ENCODE data around the gene ASIC2. TPM values are rescaled to one million over a fixed set of nuclear protein-coding genes. Genes with fewer than 3 reads are reported as not detected.

ASIC2 gene
- total and polyA plus RNA-seq, 2 experiments from 2014 or later: 0.52 to 2.8 TPM

GRCh38 chr17:33335491-33336173 lies 42.5 kb upstream of the ASIC2 start (continued):
- TF ChIP-seq REST (IDR thresholded peaks at IDR 0.05; ENCODE audit: unreplicated experiment): no peak

DNA sequence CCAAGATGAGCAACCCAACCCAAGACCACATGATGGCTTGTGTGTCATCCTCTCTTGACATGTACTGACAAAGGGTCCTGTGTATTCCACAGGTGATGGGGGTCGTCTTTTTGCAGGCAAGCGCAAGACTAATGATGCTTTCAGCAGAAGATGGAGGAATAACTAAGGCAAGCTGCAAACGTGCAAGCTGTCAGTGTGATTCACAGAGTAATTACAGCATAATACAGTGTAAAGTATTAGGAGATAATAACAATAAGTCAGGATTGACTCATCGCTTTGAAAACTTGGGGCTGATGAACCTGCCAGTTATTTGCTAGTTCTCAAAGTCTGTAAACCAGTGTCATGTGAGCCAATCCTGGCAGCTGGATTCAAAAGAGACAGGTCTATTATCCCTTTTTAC lies 41.6 kb upstream of the ASIC2 start:
- H2AFZ ChIP-seq: no peak overlapping the region
- no peak overlapping the region for H3K4me2 ChIP-seq
- H4K20me1 ChIP-seq (replicated peaks; ENCODE audit: insufficient read depth): no peaks in the 10 kb centered on the region
- H3K9me2 ChIP-seq (ENCODE audit: insufficient read depth): no peaks in the 10 kb centered on the region
- peaks cover 4% of the 10 kb centered on the region; the same call in 1 of the 3 replicates for H3K9me3 Mint-ChIP-seq
- no peaks in the 10 kb centered on the region for H3K36me3 ChIP-seq (ENCODE audit: insufficient read depth)
- ATAC-seq (no peak), DNase-seq (ENCODE audit: low spot score) (no peak)
- no peaks in the 10 kb centered on the region for H3F3A ChIP-seq (replicated peaks; ENCODE audit: low read depth)
- peaks cover 12% of the 10 kb centered on the region for H3K4me1 Mint-ChIP-seq
- H3K27me3 ChIP-seq (ENCODE audit: insufficient read depth): no peaks in the 10 kb centered on the region
- H3K27me3 Mint-ChIP-seq (ENCODE audit: insufficient read depth, low read depth, poor library complexity): peaks cover 2% of the 10 kb centered on the region
- no peak overlapping the region for H3K27ac ChIP-seq (ENCODE audit: low read depth)
- H3K4me3 ChIP-seq: no peak overlapping the region
- H3K27ac Mint-ChIP-seq: no peak overlapping the region
- H3K4me1 ChIP-seq (ENCODE audit: insufficient read depth): no peaks in the 10 kb centered on the region
- no peaks in the 10 kb centered on the region for H3K79me2 ChIP-seq (replicated peaks; ENCODE audit: insufficient read depth)
- no peak overlapping the region for H3K4me3 Mint-ChIP-seq
- H3K36me3 Mint-ChIP-seq (ENCODE audit: low read depth): no peaks in the 10 kb centered on the region
- TF ChIP-seq ZNF331 (CRISPR knock-in tag; IDR thresholded peaks at IDR 0.05; ENCODE audit: low read depth): no peak
- no peak for TF ChIP-seq CREB1 (CRISPR knock-in tag; IDR thresholded peaks at IDR 0.05; ENCODE audit: low read depth)
- no peak for TF ChIP-seq ZNF114 (CRISPR knock-in tag; IDR thresholded peaks at IDR 0.05)
- no peak for TF ChIP-seq EZH2 (IDR thresholded peaks at IDR 0.05; ENCODE audit: low read depth, unreplicated experiment)
- TF ChIP-seq REST (IDR thresholded peaks at IDR 0.05; ENCODE audit: unreplicated experiment): no peak
- TF ChIP-seq, protein P1, sequence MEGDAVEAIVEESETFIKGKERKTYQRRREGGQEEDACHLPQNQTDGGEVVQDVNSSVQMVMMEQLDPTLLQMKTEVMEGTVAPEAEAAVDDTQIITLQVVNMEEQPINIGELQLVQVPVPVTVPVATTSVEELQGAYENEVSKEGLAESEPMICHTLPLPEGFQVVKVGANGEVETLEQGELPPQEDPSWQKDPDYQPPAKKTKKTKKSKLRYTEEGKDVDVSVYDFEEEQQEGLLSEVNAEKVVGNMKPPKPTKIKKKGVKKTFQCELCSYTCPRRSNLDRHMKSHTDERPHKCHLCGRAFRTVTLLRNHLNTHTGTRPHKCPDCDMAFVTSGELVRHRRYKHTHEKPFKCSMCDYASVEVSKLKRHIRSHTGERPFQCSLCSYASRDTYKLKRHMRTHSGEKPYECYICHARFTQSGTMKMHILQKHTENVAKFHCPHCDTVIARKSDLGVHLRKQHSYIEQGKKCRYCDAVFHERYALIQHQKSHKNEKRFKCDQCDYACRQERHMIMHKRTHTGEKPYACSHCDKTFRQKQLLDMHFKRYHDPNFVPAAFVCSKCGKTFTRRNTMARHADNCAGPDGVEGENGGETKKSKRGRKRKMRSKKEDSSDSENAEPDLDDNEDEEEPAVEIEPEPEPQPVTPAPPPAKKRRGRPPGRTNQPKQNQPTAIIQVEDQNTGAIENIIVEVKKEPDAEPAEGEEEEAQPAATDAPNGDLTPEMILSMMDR (conservative IDR thresholded peaks at IDR 0.05; ENCODE audit: low read depth in 2 of 2): no peak
- TF ChIP-seq JUNB (IDR thresholded peaks at IDR 0.05; ENCODE audit: unreplicated experiment): no peak
- TF ChIP-seq, protein P2, sequence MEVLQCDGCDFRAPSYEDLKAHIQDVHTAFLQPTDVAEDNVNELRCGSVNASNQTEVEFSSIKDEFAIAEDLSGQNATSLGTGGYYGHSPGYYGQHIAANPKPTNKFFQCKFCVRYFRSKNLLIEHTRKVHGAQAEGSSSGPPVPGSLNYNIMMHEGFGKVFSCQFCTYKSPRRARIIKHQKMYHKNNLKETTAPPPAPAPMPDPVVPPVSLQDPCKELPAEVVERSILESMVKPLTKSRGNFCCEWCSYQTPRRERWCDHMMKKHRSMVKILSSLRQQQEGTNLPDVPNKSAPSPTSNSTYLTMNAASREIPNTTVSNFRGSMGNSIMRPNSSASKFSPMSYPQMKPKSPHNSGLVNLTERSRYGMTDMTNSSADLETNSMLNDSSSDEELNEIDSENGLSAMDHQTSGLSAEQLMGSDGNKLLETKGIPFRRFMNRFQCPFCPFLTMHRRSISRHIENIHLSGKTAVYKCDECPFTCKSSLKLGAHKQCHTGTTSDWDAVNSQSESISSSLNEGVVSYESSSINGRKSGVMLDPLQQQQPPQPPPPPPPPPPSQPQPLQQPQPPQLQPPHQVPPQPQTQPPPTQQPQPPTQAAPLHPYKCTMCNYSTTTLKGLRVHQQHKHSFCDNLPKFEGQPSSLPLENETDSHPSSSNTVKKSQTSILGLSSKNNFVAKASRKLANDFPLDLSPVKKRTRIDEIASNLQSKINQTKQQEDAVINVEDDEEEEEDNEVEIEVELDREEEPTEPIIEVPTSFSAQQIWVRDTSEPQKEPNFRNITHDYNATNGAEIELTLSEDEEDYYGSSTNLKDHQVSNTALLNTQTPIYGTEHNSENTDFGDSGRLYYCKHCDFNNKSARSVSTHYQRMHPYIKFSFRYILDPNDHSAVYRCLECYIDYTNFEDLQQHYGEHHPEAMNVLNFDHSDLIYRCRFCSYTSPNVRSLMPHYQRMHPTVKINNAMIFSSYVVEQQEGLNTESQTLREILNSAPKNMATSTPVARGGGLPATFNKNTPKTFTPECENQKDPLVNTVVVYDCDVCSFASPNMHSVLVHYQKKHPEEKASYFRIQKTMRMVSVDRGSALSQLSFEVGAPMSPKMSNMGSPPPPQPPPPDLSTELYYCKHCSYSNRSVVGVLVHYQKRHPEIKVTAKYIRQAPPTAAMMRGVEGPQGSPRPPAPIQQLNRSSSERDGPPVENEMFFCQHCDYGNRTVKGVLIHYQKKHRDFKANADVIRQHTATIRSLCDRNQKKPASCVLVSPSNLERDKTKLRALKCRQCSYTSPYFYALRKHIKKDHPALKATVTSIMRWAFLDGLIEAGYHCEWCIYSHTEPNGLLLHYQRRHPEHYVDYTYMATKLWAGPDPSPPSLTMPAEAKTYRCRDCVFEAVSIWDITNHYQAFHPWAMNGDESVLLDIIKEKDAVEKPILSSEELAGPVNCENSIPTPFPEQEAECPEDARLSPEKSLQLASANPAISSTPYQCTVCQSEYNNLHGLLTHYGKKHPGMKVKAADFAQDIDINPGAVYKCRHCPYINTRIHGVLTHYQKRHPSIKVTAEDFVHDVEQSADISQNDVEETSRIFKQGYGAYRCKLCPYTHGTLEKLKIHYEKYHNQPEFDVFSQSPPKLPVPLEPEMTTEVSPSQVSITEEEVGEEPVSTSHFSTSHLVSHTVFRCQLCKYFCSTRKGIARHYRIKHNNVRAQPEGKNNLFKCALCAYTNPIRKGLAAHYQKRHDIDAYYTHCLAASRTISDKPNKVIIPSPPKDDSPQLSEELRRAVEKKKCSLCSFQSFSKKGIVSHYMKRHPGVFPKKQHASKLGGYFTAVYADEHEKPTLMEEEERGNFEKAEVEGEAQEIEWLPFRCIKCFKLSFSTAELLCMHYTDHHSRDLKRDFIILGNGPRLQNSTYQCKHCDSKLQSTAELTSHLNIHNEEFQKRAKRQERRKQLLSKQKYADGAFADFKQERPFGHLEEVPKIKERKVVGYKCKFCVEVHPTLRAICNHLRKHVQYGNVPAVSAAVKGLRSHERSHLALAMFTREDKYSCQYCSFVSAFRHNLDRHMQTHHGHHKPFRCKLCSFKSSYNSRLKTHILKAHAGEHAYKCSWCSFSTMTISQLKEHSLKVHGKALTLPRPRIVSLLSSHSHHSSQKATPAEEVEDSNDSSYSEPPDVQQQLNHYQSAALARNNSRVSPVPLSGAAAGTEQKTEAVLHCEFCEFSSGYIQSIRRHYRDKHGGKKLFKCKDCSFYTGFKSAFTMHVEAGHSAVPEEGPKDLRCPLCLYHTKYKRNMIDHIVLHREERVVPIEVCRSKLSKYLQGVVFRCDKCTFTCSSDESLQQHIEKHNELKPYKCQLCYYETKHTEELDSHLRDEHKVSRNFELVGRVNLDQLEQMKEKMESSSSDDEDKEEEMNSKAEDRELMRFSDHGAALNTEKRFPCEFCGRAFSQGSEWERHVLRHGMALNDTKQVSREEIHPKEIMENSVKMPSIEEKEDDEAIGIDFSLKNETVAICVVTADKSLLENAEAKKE (CRISPR knock-in tag; IDR thresholded peaks at IDR 0.05): no peak
